GM21390 (cell line): ENCODE measurements around the gene SHC3.

Source experiments
- ATAC-seq: cut with Tn5 transposase; IDR thresholded peaks from one replicate; pipeline ENCODE4 v1.9.1; 2021; ENCODE audit not compliant: unreplicated experiment

SHC3 gene

DNA sequence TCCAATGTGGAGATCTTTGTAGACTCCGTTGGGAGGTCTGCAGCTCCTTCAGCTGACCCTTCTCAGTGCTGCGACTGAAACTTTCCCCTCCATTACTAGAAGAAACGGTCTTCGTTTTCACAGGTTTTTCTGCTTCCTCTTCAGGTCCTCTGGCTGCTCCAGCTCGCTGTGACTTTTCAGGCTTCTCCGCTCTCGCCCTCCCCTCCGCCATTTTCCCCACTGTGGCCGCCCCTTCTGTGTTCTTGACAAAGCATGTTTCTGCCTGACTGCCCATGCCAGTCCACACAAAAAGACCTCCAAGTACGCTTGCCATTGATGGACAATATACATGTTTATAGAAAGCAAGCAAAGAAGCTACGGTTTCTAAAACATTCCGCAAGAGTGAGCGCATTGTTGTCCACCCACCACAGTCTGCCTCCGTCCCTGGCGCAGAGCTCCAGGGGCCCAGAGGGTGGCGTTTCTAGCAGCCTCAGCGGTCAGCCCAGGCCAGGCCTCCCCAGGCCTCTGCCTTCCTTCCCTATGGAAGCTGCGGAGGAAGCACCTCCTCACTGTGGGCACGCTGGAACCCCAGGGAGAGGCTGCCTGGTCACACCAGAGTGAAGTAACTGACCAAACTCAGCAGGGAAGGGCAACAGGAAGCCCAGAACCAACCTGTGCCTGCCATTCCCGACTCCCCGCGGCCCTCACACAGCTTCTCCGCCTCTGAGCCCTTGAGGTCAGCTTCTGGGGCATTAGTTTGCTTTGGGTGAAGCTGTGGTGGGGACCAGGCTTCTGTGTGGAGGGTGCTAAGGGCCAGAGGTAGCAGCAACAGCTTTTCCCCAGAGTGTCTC is 207.3 kb downstream of the SHC3 start:
- no peak for ATAC-seq

DNA sequence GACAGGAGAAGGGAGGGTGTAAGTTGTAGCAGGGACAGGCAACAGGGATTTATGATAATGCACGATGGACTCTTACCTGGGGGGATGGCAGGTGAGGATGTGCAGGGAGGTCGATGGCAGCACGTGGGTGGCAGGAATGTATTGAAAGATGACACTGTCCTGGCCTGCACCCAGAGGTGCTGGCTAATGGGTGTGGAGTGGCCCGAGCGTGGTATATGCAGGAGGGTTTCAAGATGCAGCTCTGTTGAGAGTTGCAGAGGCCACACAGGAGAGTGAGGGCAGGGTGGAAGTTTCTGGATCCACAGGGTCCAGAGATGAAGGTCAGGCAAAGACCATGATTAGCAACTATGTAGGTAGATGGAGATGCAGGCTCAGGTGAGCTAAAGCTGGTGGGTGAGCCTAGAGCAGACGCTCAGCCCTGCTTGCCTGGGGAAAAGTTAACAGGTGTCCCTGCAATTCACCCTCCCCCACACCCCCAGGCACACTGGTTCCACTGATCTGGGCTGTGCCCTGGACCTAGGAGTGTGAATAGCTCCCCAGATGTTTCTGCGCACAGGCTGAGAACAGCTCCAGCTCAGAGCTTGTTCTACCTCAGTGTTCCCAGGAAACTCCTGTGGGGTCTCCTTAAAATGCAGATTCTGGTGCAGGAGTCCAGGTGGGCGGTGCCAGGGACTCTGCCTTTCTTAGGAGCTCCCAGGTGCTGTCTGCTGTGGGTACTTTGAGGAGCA is 208.8 kb downstream of the SHC3 start:
- ATAC-seq: no peak

DNA sequence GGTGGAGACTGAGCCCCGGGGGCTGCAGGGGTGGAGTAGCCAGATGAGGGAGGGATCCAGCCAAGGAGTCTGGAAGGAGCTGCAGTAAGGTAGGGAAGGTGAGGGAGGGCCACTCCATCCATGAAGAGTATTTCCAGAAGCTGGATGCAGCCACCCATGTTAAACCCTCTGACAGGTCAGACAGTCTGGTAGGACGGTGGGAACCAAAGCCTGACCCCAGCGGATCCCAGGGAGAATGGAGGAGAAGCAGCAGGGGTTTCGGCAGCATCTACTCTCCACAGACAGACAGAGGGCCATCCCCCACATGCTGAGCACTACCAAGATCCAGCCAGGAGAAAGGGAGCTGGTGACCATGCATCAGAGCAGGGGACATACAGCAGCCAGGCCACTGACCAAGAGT is 209.8 kb downstream of the SHC3 start:
- no peak for ATAC-seq

DNA sequence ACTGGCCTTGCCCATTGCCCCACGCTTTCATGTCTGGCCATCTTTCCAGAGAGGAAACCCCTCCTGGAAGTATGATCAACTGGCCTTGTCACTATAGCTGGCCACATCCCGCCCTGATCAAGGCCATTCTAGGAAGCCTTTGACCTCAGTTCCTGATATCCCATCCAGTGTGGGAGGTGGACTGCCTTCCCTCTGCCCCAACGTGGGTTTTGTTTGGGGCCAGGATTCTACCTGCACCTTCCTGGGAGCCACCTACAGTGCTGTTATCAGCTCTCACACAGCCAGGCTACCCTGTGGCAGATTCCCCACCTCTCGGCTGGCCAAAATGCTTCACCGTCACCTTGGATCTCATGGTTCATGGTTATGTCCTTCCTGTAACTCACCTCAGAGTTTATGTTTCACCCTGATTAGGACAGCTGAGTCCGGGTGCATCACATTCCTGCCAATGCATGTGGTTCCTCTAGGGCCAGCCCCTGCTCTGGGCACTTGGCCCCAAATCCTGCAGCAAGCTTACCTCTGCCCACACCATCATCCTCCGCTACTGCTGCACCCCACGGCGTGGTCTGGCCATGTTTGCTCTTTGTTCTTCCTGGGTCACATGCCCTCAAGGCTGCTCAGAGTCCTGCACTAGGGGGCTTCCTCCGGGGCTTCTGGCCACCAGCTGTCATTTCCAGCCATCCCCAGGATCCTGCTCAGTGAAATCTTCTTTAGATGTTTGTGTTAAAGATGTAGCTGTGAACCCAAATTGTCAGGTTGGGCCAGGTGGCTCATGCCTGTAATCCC is 211.5 kb downstream of the SHC3 start:
- ATAC-seq: no peak

DNA sequence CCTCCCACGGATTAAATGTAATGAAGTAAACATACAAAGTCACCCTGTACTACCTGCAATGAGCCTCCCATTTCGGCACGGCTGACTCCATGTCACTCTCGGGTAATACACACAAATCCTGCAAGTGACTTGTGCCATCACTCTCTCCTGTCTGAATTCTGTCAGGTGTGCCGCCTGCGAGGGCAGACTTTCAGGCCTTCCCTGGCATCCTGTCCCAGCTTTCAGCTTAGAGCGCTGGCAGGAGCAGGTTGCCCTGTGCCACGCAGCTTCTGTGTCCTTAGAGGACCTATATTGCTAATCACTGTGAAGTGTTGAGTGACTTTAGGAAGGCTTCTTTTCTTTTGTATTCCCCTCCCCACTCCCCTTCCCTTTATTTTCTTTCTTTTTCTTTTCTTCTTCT is 213.1 kb downstream of the SHC3 start:
- no peak for ATAC-seq

DNA sequence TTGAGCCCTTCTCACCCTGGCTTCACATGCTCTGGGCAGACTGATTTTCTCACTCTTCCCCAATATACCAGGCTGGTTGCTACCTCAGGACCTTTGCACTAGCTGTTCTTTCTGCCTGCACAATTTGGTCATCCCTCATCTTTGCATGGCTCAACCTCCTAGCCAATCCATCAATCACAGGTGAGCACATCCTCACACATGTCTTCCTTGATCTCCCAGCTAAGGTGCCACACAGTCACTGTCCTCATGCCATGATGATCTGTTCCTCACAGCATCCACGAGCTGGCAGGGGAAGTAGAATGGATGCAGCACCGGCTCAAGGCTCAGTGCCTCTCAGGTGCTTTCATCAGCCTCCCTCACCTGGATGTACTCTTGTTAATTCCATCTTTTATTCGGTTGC is 218.0 kb downstream of the SHC3 start:
- ATAC-seq: no peak

DNA sequence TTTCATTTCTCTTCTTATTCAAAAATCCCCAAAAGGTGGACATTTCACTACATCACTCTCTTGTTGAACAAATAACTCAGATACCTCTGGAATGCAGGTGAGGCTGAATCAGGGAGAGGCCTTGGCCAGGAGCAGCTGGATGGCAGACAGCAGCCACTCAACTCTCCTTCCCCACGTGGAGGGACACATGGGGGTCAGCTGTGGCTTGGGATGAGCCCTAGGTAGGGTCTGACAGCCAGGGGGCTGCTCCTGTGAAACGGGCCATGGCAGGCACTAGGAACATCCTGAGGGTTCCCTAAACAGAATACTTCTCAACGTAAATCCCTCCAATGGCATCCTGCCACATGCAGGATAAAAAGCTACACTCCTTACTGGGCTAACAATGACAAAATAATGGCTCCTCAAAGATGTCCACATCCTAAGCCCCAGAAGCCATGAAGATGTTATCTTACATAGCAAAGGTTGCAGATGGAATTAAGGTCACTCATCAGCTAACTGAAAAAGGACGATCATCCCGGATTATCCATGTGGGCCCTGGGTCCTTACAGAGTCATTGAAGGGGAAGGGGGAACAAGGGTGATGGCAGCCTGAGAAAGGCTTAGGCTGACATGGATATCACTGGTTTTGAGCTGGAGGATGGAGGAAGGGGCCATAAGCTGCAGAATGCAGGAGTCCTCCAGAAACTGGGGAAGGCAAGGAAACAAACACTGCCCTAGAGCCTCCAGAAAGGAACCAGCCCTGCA is 218.7 kb downstream of the SHC3 start:
- ATAC-seq: no peak

DNA sequence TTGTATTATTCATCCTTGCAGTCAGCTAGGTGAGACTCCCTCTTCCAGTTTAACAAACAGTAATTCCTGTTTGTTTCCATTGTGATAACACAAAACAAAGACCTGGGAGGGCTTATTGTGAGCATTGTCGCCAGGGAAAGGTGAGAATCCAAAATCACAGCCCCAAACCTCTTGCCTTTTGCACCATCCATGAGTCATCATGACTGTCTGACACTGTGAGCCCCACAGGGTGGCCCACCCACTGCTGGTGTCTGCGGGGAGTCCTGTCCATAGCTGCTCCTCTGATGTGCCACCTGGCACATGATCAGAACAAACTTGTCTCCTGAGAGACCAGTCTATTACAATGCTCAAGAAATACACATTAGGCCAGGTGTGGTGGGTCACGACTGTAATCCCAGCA is 221.1 kb downstream of the SHC3 start:
- ATAC-seq: no peak
